ENCODE results near the gene AZU1. TPM values are rescaled to one million over a fixed set of nuclear protein-coding genes. Genes with fewer than 3 reads are reported as not detected.

AZU1 gene
- polyA plus RNA-seq, 2 donors, result not detected

- Histone ChIP-seq H3K27ac (ENCODE audit: low read depth in 2 of 2, low read length in 1 of 2) (no peak overlapping the region), H3K4me3 (ENCODE audit: low read depth in 1 of 2, low read length in 2 of 2) (no peak overlapping the region), H3K36me3 (ENCODE audit: control insufficient read depth in 2 of 2, insufficient read depth in 2 of 2, low read length in 1 of 2) (no peaks in the 10 kb centered on the region), H3K4me1 (ENCODE audit: control insufficient read depth in 2 of 2, insufficient read depth in 2 of 2, low read length in 1 of 2) (peaks cover 0 to 8% of the 10 kb centered on the region in 2 donors), H3K27me3 (ENCODE audit: control insufficient read depth in 1 of 2, insufficient read depth in 2 of 2, low read length in 2 of 2) (no peaks in the 10 kb centered on the region), H3K9me3 (ENCODE audit: control insufficient read depth in 2 of 2, insufficient read depth in 1 of 2, low read depth in 1 of 2, low read length in 1 of 2) (no peaks in the 10 kb centered on the region)
- 41 to 61% methylated on average over 21 to 33 of the region's 35 CpGs for WGBS, 2 donors
Measured at GRCh38 chr19:861141-861755, 33.6 kb downstream of the AZU1 start.

- H3K27me3 ChIP-seq (ENCODE audit: control insufficient read depth in 1 of 2, insufficient read depth in 2 of 2, low read length in 2 of 2), result no peaks in the 10 kb centered on the region
- no peaks in the 10 kb centered on the region for H3K36me3 ChIP-seq (ENCODE audit: control insufficient read depth in 2 of 2, insufficient read depth in 2 of 2, low read length in 1 of 2)
- no peaks in the 10 kb centered on the region for H3K9me3 ChIP-seq (ENCODE audit: control insufficient read depth in 2 of 2, insufficient read depth in 1 of 2, low read depth in 1 of 2, low read length in 1 of 2)
- H3K27ac ChIP-seq (ENCODE audit: low read depth in 2 of 2, low read length in 1 of 2), result peak overlapping the region in 1 of 2 donors; percentile 41
- no peak overlapping the region for H3K4me3 ChIP-seq (ENCODE audit: low read depth in 1 of 2, low read length in 2 of 2)
- 21 to 26% methylated on average over 57 to 60 of the region's 60 CpGs for WGBS, 2 donors
- peaks cover 0 to 8% of the 10 kb centered on the region in 2 donors for H3K4me1 ChIP-seq (ENCODE audit: control insufficient read depth in 2 of 2, insufficient read depth in 2 of 2, low read length in 1 of 2)
Measured at GRCh38 chr19:861756-862580, 34.3 kb downstream of the AZU1 start.

GRCh38 chr19:862581-863314, 35.1 kb downstream of the AZU1 start:
- Histone ChIP-seq H3K9me3 (ENCODE audit: control insufficient read depth in 2 of 2, insufficient read depth in 1 of 2, low read depth in 1 of 2, low read length in 1 of 2) (no peaks in the 10 kb centered on the region), H3K27ac (ENCODE audit: low read depth in 2 of 2, low read length in 1 of 2) (peak overlapping the region in 1 of 2 donors; percentile 41), H3K27me3 (ENCODE audit: control insufficient read depth in 1 of 2, insufficient read depth in 2 of 2, low read length in 2 of 2) (no peaks in the 10 kb centered on the region), H3K4me1 (ENCODE audit: control insufficient read depth in 2 of 2, insufficient read depth in 2 of 2, low read length in 1 of 2) (peaks cover 0 to 8% of the 10 kb centered on the region in 2 donors), H3K4me3 (ENCODE audit: low read depth in 1 of 2, low read length in 2 of 2) (no peak overlapping the region), H3K36me3 (ENCODE audit: control insufficient read depth in 2 of 2, insufficient read depth in 2 of 2, low read length in 1 of 2) (peaks cover 0 to under 1% of the 10 kb centered on the region in 2 donors)
- WGBS, 2 donors, result 23 to 24% methylated on average over 46 to 48 of the region's 48 CpGs

GRCh38 chr19:863315-863620, 35.6 kb downstream of the AZU1 start:
- H3K27ac ChIP-seq (ENCODE audit: low read depth in 2 of 2, low read length in 1 of 2), result no peak overlapping the region
- no peak overlapping the region for H3K4me3 ChIP-seq (ENCODE audit: low read depth in 1 of 2, low read length in 2 of 2)
- H3K9me3 ChIP-seq (ENCODE audit: control insufficient read depth in 2 of 2, insufficient read depth in 1 of 2, low read depth in 1 of 2, low read length in 1 of 2), result no peaks in the 10 kb centered on the region
- 76% methylated on average over 7 of the region's 7 CpGs for WGBS, 2 donors
- H3K27me3 ChIP-seq (ENCODE audit: control insufficient read depth in 1 of 2, insufficient read depth in 2 of 2, low read length in 2 of 2), result no peaks in the 10 kb centered on the region
- H3K36me3 ChIP-seq (ENCODE audit: control insufficient read depth in 2 of 2, insufficient read depth in 2 of 2, low read length in 1 of 2), result peaks cover 0 to 6% of the 10 kb centered on the region in 2 donors
- H3K4me1 ChIP-seq (ENCODE audit: control insufficient read depth in 2 of 2, insufficient read depth in 2 of 2, low read length in 1 of 2), result peaks cover 0 to 8% of the 10 kb centered on the region in 2 donors

- peaks cover 0 to 29% of the 10 kb centered on the region in 2 donors for H3K36me3 ChIP-seq (ENCODE audit: control insufficient read depth in 2 of 2, insufficient read depth in 2 of 2, low read length in 1 of 2)
- WGBS, 2 donors, result 83 to 86% methylated on average over 35 to 38 of the region's 38 CpGs
- no peaks in the 10 kb centered on the region for H3K9me3 ChIP-seq (ENCODE audit: control insufficient read depth in 2 of 2, insufficient read depth in 1 of 2, low read depth in 1 of 2, low read length in 1 of 2)
- peaks cover 3 to 19% of the 10 kb centered on the region in 2 donors for H3K4me1 ChIP-seq (ENCODE audit: control insufficient read depth in 2 of 2, insufficient read depth in 2 of 2, low read length in 1 of 2)
- no peaks in the 10 kb centered on the region for H3K27me3 ChIP-seq (ENCODE audit: control insufficient read depth in 1 of 2, insufficient read depth in 2 of 2, low read length in 2 of 2)
- H3K27ac ChIP-seq (ENCODE audit: low read depth in 2 of 2, low read length in 1 of 2), result no peak overlapping the region
- no peak overlapping the region for H3K4me3 ChIP-seq (ENCODE audit: low read depth in 1 of 2, low read length in 2 of 2)
Measured at GRCh38 chr19:866769-867300, 39.2 kb downstream of the AZU1 start.

GRCh38 chr19:867301-867793, 39.7 kb downstream of the AZU1 start:
- H3K27ac ChIP-seq (ENCODE audit: low read depth in 2 of 2, low read length in 1 of 2), result no peak overlapping the region

GRCh38 chr19:867855-868457, 40.3 kb downstream of the AZU1 start:
- Histone ChIP-seq H3K9me3 (ENCODE audit: control insufficient read depth in 2 of 2, insufficient read depth in 1 of 2, low read depth in 1 of 2, low read length in 1 of 2) (no peaks in the 10 kb centered on the region), H3K4me1 (ENCODE audit: control insufficient read depth in 2 of 2, insufficient read depth in 2 of 2, low read length in 1 of 2) (peaks cover 3 to 21% of the 10 kb centered on the region in 2 donors), H3K36me3 (ENCODE audit: control insufficient read depth in 2 of 2, insufficient read depth in 2 of 2, low read length in 1 of 2) (peaks cover 0 to 29% of the 10 kb centered on the region in 2 donors), H3K27ac (ENCODE audit: low read depth in 2 of 2, low read length in 1 of 2) (no peak overlapping the region), H3K4me3 (ENCODE audit: low read depth in 1 of 2, low read length in 2 of 2) (no peak overlapping the region), H3K27me3 (ENCODE audit: control insufficient read depth in 1 of 2, insufficient read depth in 2 of 2, low read length in 2 of 2) (no peaks in the 10 kb centered on the region)
- WGBS, 2 donors, result 93 to 94% methylated on average over 39 of the region's 39 CpGs

More at GRCh38 chr19:867301-867793, 39.7 kb downstream of the AZU1 start:
- no peak overlapping the region for H3K4me3 ChIP-seq (ENCODE audit: low read depth in 1 of 2, low read length in 2 of 2)
- no peaks in the 10 kb centered on the region for H3K9me3 ChIP-seq (ENCODE audit: control insufficient read depth in 2 of 2, insufficient read depth in 1 of 2, low read depth in 1 of 2, low read length in 1 of 2)
- peaks cover 3 to 21% of the 10 kb centered on the region in 2 donors for H3K4me1 ChIP-seq (ENCODE audit: control insufficient read depth in 2 of 2, insufficient read depth in 2 of 2, low read length in 1 of 2)
- peaks cover 0 to 29% of the 10 kb centered on the region in 2 donors for H3K36me3 ChIP-seq (ENCODE audit: control insufficient read depth in 2 of 2, insufficient read depth in 2 of 2, low read length in 1 of 2)
- H3K27me3 ChIP-seq (ENCODE audit: control insufficient read depth in 1 of 2, insufficient read depth in 2 of 2, low read length in 2 of 2), result no peaks in the 10 kb centered on the region
- 75 to 78% methylated on average over 15 to 16 of the region's 16 CpGs for WGBS, 2 donors

GRCh38 chr19:868458-869244, 41.0 kb downstream of the AZU1 start:
- peaks cover 3 to 21% of the 10 kb centered on the region in 2 donors for H3K4me1 ChIP-seq (ENCODE audit: control insufficient read depth in 2 of 2, insufficient read depth in 2 of 2, low read length in 1 of 2)
- H3K36me3 ChIP-seq (ENCODE audit: control insufficient read depth in 2 of 2, insufficient read depth in 2 of 2, low read length in 1 of 2), result peaks cover 0 to 33% of the 10 kb centered on the region in 2 donors
- H3K9me3 ChIP-seq (ENCODE audit: control insufficient read depth in 2 of 2, insufficient read depth in 1 of 2, low read depth in 1 of 2, low read length in 1 of 2), result no peaks in the 10 kb centered on the region
- H3K27me3 ChIP-seq (ENCODE audit: control insufficient read depth in 1 of 2, insufficient read depth in 2 of 2, low read length in 2 of 2), result no peaks in the 10 kb centered on the region
- H3K4me3 ChIP-seq (ENCODE audit: low read depth in 1 of 2, low read length in 2 of 2), result no peak overlapping the region
- 86 to 91% methylated on average over 31 to 34 of the region's 34 CpGs for WGBS, 2 donors
- H3K27ac ChIP-seq (ENCODE audit: low read depth in 2 of 2, low read length in 1 of 2), result peak overlapping the region; percentile 77 to 86

Measured in esophagus (tissue), 2 donors.